T-helper 2 cell treated with Interferon-gamma antibody and Interleukin-4, amounts not matched to agents 100 ng/mL and 5 ng/mL, for 36 hours (primary cell): Measurements from ENCODE around the gene TMEM30B. TPM values are rescaled to one million over a fixed set of nuclear protein-coding genes. Genes with fewer than 3 reads are reported as not detected.
"Not testable (repeated sequence)": the region's sequence is repeated elsewhere in the genome, so short reads cannot be mapped to it uniquely, and the experiment has no call there.

Source experiments
- intact Hi-C: fragments of 100-400 bp; cut with micrococcal nuclease; formaldehyde crosslinking; loops from one replicate; pipeline ENCODE4 v1.15.1; 2023
- total RNA-seq: library from RNA; stranded (reverse); gene quantifications from 2 replicates; pipeline ENCODE4 v1.2.3, GENCODE V29; 2022

Gene TMEM30B, protein sequence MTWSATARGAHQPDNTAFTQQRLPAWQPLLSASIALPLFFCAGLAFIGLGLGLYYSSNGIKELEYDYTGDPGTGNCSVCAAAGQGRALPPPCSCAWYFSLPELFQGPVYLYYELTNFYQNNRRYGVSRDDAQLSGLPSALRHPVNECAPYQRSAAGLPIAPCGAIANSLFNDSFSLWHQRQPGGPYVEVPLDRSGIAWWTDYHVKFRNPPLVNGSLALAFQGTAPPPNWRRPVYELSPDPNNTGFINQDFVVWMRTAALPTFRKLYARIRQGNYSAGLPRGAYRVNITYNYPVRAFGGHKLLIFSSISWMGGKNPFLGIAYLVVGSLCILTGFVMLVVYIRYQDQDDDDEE
- total RNA-seq = 0.16 and 0.25 TPM in 2 replicates

DNA sequence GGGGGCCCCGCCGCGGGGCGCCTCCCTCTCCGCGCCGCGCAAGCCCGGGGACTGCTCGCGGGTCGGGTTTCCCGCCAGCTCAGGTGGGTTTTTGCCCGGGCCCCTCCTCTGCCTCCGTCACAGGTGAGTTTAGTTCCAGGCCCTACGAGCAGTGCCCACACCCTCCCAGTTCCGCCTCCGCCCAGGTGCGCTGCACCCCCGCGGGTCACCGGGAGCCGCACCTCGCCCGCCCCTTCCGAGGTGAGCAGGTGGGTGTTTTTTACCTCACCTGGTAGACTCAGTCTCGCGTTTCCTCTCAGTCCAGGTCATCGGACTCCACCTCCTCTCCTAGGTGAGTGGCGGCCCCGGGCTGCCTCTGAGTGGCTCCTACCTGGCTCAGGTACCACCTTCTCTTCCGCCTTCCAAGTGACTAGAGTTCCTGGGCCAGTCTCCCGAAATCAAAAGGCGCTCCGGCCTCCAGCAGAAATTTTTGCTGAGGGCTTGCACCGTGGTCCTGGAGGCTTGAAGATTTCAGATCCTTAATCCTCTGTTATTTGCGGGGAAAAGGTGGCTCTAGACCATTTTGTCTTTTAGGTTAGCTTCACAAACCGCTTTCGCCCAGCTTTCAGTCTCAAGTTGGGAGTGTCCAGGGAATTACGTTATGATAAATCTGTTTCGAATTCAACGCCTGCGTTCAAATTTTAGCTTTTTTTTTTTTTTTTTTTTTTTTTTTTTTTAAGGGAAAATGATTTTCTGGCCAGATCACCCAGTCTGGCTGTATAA lies at the start of gene TMEM30B:
TSS of gene TMEM30B (minus strand) at position 153 of the 762 bp plus-strand sequence. CDS start 191 bp downstream, outside the sequence.
- intact Hi-C loops = loop anchor here (10.0 kb wide), 1 partner anchor 1797 kb away; the partner anchor contains the start of genes JKAMP and L3HYPDH

DNA sequence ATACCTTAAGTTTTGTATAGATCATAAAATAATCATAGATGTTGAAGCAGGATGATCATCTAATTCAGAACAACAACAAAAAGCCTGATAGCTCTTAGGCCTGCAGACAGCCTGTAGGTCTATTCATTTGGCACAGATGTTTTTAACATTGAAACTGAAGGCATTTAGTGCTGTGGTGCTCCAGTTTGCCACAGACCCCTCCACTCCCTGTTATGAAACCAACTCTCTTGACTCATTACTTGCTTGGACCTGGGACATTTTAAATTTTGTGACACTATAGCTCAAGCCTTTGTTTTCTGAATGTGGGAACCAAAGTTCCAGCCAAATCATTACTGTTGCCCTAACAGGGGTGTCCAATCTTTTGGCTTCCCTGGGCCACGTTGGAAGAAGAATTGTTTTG lies 49.4 kb upstream of the TMEM30B start:
- intact Hi-C loops = loop anchor here (10.0 kb wide), 1 partner anchor 576 kb away; no protein-coding TSS in a partner anchor

DNA sequence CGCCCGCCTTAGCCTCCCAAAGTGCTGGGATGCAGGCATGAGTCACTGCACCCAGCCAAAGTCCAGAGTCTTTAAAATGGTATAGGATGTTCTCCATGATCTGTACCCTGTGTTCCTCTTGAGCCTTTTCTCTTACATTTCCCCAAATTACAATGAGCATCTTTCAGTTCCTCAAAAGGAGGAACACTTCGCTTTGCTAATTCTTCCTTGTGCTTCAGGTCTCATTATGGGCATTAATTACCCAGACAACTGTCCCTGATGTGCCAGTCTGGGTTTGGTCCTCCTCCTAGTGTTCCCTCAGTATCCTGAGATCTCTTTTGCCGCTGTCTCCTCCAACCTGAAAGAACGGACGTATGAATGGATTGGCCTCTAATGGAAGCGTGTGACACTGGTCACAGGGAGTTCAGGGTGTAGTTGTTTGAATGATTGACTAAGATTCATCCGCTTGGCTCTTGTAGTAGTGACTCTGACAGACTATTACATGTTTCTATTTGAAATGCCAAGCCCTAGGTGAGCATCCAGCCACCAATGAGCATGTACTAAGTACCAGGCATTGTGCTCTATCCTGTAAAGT lies 48.4 kb upstream of the TMEM30B start:
- intact Hi-C loops = loop anchor here (1.0 to 10.0 kb wide), 2 partner anchors 13 to 575 kb away; no protein-coding TSS in a partner anchor

DNA sequence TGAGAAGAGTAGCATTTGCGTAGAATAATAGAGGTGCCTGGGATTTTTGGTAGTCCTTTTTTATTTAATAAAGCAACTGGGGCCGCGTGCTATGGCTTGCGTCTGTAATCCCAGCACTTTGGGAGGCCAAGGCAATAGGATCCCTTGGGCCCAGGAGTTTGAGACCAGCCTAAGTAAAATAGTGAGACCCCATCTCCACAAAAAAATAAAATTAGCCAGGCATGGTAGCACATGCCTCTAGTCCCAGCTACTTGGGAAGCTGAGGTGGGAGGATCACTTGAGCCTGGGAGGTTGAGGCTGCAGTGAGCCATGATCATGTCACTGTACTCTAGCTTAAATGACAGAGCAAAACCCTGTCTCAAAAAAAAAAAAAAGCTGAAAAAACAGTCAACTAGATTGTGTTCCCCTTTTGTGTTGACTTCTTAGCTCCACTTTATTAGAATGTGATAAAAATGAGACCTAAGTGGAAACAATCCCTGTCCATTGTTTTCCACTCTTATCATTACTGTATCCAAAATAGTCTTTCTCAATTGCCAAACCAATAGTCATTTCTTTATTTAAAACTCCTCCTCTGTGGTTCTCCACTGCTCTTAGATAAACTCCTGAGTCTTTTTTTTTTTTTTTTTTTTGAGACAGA lies 47.6 kb upstream of the TMEM30B start:
- intact Hi-C loops = loop anchor here (1.0 kb wide), 1 partner anchor 14 kb away; no protein-coding TSS in a partner anchor

DNA sequence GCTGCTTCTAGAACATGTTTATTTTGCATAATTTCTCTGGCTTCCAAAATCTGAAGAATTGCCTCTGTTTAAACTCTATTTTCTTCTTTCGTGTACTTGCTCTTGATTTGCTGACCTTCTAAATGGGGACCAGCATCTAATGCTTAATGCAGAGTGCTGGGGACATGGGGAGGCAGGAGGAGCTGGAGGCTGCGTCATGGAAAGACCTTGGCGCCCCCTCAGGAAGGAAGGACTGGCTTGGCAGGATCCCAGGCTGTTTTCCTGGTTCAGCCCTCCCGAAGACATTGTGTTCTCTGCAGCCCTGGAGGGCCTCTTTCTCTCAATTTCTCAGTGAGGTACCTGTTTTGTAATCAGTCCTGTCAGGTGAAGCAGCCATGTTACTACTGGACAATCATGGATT lies 45.7 kb upstream of the TMEM30B start:
- intact Hi-C loops = no loop called here

DNA sequence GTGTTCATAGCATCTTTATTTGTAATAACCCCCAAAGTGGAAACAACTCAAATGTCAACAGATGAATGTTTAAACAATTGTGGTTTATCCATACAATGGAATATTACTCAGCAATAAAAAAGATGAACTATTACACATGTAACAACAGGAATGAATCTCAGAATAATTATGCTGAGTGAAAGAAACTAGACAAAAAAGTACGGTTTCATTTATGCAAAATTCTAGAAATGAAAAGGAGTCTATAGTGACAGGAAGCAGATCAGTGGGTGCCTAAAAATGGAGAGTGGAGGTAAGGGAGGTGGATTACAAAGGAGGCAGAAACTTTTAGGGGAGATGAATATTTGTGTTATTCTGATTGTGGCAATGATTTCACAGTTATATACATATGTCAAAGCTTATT lies 45.0 kb upstream of the TMEM30B start:
- intact Hi-C loops = no loop called here

DNA sequence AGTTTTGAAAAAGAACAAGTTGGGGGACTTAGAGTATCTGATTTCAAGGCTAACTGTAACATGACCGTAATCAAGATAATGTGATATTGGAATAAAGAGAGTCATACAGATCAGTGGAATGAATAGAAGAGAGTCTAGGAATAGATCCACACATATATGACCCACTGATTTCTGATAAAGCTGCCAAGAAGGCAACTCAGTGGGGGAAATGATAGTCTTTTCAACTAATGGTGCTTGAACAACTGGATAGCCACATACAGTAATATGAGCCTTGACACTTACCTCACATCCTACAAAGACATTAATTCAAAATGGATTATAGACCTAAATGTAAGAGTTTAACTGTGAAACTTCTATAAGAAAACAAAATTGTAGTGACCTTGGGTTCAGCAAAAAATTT lies 44.0 kb upstream of the TMEM30B start:
- intact Hi-C loops = no loop called here

DNA sequence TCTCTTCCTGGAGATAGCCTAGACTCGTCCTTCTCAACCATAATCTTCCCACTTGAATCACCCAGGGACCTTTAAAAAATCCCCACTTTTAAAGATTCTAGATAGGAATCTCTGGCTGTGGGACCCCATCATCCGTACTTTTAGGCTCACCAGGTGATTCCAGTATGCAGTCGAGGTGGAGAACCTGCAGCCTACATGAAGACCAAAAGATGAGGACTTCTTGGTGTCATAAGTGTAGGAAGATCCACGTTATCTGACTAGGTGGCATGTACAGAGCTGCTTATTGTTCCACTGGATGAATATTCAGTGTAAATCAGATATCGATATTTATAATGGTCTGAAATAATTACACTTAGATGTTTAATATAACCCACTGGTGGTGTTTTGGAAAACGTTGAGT lies 42.8 kb upstream of the TMEM30B start:
- intact Hi-C loops = loop anchor here (1.0 to 5.0 kb wide), 5 partner anchors 18 to 438 kb away; partner anchors contain the start of genes HIF1A and SNAPC1

DNA sequence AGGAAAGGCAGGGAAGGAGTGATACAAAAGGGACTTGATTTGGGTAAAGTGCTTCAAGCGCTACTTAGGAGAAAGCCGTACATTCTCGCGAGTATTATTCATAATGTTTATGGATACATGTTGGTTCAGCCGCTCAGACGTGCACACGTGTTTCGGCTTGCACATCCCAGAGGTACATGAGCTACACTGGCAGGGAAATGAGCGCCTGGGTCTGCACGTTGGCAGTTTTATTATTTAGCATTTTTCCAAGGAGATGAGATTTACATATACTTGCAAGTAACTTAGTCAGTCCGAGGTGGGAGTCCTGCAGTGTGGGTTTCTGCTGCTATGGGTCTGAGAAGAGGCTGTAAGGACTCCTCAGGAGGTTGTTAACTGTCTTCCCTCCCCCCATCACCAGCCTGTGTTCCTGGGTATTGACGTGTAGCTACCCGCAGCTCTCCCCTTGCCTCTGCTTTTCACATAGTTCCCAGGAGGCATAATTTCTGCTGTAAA lies 41.7 kb upstream of the TMEM30B start:
- intact Hi-C loops = loop anchor here (1.0 to 5.0 kb wide), 6 partner anchors 9 to 439 kb away; partner anchors contain the start of genes HIF1A and SNAPC1

DNA sequence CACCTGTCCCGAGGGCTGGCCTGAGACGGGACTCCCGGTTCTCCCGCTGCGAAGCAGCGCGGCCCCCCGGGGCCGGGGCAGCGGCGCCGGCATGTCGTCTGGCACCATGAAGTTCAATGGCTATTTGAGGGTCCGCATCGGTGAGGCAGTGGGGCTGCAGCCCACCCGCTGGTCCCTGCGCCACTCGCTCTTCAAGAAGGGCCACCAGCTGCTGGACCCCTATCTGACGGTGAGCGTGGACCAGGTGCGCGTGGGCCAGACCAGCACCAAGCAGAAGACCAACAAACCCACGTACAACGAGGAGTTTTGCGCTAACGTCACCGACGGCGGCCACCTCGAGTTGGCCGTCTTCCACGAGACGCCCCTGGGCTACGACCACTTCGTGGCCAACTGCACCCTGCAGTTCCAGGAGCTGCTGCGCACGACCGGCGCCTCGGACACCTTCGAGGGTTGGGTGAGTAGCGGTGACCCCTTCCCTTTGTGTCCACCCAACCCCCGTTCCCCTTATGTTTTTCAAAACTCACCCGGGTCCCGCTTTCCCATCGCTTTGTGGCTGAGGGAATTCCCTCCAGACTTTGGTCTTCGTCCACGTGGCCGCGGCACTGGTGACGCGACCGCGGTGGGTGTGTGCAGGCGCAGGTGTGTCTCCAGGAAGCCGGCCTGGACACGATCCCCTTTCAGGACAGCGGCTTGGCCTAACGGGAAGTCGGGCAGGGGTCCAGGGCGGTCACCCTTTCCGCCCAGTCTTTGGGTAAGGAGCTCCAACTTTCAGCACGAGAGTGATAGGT lies 41.1 kb upstream of the TMEM30B start:
- intact Hi-C loops = loop anchor here (1.0 to 5.0 kb wide), 5 partner anchors 10 to 440 kb away; partner anchors contain the start of genes HIF1A and SNAPC1

DNA sequence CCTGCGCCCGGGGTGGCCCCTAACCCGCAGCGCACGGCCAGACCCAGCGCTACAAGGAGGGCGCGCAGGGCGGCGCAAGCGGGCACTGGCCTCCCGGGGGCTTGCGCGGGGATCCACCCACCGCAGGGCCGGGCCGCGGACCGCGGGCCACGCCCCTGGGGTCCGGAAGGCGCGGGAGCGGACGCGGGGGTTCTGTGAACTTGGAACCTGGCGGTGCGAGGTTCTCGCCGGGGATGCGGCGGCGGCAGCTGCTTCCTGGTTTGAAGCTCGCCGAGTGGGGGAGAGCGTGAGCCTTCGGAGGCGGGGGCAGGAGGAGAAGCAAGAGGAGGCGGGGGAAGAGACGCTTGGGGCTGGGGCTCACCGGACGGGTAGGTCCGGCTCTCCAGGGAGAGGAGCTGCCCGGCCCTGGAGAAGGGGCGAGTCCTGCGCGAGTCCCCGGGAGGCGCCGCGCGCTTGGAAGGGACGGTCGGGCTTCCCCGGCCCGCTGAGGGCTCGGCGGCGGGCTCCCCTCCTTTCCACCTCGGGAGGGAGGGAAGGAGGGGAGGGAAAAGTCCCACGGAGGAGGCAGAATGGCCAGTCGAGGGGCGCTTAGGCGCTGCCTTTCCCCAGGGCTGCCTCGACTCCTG lies 40.4 kb upstream of the TMEM30B start, which contains the start of gene PRKCH:
TSS of gene PRKCH (plus strand) at position 195 of the 626 bp plus-strand sequence. CDS start 523 bp downstream, outside the sequence.
- intact Hi-C loops = loop anchor here (1.0 to 5.0 kb wide), 6 partner anchors 11 to 441 kb away; partner anchors contain the start of genes HIF1A and SNAPC1

DNA sequence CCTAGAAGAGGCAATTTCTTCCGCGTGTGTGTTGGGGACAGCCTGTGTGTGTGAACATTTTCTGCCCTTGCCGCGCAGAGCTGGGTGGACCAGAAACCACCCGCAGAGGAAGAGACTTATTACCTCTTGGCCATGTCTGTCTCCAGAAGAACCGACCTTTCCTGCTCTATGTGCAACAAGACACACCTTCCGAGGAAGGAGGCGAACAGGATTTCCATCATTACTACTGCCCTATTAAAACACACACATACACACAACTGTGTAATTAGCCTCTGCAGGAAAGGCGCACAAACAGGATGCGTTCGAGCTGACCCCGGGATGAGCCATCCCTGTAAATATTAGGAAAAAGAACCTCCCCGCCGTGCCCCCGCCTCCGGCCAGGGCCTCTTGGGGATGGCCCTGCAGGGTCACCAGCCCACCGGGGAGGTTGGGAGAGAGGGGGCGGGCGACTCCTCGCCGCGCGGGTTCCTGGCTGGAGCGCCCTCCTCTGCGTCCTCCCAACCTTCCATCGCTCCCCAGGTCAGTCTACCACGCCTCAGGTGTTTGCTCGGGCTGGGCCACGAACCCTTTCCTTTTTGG lies 39.8 kb upstream of the TMEM30B start:
- intact Hi-C loops = loop anchor here (2.0 to 5.0 kb wide), 4 partner anchors 24 to 441 kb away; partner anchors contain the start of genes HIF1A and SNAPC1

DNA sequence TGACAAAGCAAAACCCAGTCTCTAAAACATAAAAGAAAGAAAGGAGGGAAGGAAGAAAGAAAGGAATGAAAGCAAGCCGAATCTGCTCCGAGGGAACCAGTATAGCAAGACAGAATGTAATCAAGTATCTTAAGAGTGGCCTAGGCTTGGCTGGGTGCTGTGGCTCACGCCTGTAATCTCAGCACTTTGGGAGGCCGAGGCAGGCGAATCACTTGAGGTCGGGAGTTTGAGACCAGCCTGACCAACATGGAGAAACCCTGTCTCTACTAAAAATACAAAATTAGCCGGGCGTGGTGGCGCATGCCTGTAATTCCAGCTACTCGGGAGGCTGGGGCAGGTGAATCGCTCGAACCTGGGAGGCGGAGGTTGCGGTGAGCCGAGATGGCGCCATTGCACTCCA lies 39.0 kb upstream of the TMEM30B start:
- intact Hi-C loops = loop anchor here (2.0 to 5.0 kb wide), 4 partner anchors 23 to 442 kb away; partner anchors contain the start of genes HIF1A and SNAPC1

DNA sequence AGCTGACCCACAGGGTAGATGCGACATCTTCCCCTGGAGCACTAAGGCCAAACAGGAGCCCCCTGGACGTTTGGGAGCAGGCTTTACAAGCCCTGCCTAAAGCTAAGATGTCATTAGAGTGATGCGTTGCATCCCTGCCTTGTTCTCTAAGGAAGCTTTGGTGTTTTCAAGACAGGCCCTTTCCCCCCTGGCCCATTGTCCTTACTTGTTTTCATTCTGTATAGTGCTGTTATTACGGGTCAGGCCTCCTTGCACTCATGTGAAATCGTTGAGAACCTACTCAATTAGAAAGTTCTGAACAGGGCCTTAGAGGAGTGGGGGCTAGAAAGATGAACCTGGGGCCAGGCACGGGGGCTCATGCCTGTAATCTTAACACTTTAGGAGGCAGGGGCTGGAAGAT lies 38.6 kb upstream of the TMEM30B start:
- intact Hi-C loops = loop anchor here (2.0 to 5.0 kb wide), 4 partner anchors 23 to 443 kb away; partner anchors contain the start of genes HIF1A and SNAPC1

DNA sequence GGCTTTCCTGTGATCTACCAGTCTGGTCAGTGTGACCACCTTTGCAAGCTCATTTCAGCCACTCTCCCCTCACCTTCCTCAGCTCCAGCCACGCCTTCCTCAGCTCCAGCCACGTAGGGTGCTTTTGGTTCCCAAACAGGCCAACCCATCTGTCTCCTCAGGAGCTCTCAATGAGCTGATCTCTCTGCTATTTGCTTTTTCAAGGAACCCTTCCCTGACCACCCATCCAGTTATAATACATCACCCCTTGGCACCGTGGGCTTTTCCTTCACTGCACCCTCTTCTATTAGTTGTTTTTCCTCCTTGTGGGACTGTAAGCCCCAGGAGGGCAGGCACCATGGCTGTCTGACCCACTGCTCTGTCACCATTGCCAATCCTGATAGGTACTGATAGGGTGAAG lies 37.9 kb upstream of the TMEM30B start:
- intact Hi-C loops = no loop called here

DNA sequence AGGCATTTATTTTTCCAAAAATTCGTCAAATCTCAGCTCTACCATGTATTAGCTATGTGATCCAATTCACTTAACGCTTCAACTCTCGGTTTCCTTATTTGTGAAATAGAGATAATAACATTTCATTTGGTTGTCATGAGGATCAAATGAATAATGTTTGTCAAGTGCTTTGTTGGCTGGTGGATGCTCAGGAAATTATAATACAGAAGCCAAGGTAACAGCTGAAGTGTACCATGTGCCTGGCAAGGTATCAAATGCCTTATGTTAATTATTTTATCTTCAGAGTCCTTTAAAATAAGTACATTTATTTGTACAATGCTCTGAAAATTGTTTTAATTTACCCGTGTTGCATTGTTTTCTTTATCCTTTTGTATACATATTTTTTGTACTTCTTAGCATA lies 34.2 kb upstream of the TMEM30B start:
- intact Hi-C loops = no loop called here

DNA sequence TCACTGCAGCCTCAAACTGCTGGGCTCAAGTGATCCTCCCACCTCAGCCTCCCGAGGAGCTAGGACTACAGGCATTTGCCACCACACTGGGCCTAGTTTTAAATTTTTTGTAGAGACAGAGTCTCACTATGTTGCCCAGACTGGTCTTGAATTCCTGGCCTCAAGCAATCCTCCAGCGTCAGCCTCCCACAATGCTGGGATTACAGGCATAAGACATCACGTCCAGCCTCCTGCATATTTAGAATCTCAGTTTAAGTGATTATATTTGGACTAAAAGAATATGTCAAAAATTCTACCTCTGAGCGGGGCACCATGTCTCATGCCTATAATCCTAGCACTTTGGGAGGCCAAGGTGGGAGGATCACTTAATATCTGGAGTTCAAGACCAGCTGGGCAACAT lies 27.6 kb upstream of the TMEM30B start:
- intact Hi-C loops = not testable (repeated sequence)

DNA sequence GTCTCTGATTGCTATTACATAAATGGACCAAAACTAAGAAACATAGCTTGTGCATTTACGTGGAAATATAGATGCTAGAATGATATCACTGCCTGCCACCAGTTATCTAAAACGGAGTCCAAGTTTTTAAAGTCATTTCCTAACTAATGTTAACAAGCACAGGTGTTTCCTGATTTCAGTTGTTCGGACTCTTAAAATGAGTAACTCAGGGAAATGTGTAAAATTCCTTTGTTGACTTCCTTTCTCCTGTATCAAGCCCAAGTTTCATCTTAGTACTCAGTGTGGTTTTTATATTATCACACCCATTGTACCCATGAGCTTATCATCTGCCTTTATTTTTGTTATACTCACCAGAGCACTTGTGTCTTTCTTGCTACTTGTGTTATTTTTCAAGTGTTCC lies 27.1 kb upstream of the TMEM30B start:
- intact Hi-C loops = no loop called here

DNA sequence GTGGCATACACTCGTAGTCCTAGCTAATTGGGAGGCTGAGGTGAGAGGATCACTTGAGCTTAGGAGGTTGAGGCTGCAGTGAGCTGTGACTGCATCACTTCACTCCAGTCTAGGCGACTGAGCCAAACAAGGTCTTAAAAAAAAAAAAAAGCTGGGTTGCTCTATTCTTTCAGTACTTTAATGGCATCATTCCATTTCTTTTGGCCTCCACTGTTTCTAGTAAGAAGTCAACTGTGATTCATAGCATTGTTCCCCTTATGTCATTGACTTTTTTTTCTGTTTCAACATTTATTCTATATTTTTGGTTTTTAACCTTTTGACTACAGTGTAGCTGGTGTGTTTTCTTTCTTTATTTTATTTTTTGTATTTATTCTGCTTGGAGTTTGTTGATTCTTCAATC lies 23.6 kb upstream of the TMEM30B start:
- intact Hi-C loops = no loop called here
